IPS-15b (cell line): Measurements from ENCODE around the gene FNDC3A.

Source experiments
- H3K27me3 ChIP-seq: one replicate; pipeline ENCODE4 v1.6.1; 2013; ENCODE audit warnings: low read length; ENCODE audit not compliant: control insufficient read depth, insufficient read depth
- H3K36me3 ChIP-seq: one replicate; pipeline ENCODE4 v1.6.1; 2013; ENCODE audit warnings: low read length; ENCODE audit not compliant: control insufficient read depth, insufficient read depth
- H3K4me1 ChIP-seq: one replicate; pipeline ENCODE4 v1.6.1; 2013; ENCODE audit warnings: mild to moderate bottlenecking, low read length; ENCODE audit not compliant: control insufficient read depth, insufficient read depth
- H3K4me3 ChIP-seq: one replicate; pipeline ENCODE4 v1.5.1; 2013; ENCODE audit warnings: low read depth, low read length
- H3K9ac ChIP-seq: one replicate; pipeline ENCODE4 v1.6.1; 2013; ENCODE audit warnings: low read depth, mild to moderate bottlenecking, low read length
- H3K9me3 ChIP-seq: one replicate; pipeline ENCODE4 v1.6.1; 2013; ENCODE audit warnings: mild to moderate bottlenecking, low read length; ENCODE audit not compliant: control insufficient read depth, insufficient read depth

FNDC3A gene

GRCh38 chr13:49021953-49022352 is 46.2 kb downstream of the FNDC3A start:
- H3K4me3 ChIP-seq, result no peak overlapping the region
- H3K27me3 ChIP-seq, result no peaks in the 10 kb centered on the region
- H3K36me3 ChIP-seq, result no peaks in the 10 kb centered on the region
- H3K9me3 ChIP-seq, result peaks cover 3% of the 10 kb centered on the region
- H3K4me1 ChIP-seq, result peaks cover 2% of the 10 kb centered on the region
- no peak overlapping the region for H3K9ac ChIP-seq

DNA sequence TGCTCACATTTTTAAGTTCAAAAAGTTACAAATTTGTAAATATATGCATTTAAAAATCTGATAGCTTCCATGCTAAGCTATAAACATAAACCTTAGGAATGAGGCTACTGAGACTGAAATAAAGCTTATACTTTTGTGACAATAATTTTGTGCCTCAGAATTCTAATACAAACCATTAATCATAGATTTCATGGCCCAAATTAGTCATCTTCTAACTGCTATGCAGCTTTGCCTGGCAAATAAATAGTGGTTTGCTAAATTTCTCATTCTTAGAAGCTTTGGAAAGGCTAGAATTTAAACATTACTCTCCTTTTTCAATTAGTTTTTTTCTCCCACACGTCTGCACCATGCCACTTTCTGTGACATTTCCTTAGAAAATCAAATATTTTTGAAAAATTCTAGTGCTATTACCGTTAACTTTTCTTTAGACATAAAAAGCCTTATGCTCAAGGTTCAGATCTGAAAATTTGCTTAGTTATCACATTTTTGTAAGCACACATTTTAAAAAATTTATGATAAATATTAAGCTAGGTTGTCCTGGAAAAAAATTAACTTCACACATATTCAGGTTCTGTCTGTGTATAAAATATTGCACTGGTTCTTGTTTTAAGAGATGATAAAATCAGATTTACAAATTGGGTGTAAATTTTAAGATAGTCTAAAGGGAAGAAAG is 46.9 kb downstream of the FNDC3A start:
- H3K27me3 ChIP-seq, result no peaks in the 10 kb centered on the region
- H3K4me1 ChIP-seq, result peaks cover 2% of the 10 kb centered on the region
- H3K36me3 ChIP-seq, result no peaks in the 10 kb centered on the region
- H3K9me3 ChIP-seq, result peaks cover 3% of the 10 kb centered on the region
- H3K9ac ChIP-seq, result no peak overlapping the region
- H3K4me3 ChIP-seq, result no peak overlapping the region

- H3K36me3 ChIP-seq, result no peaks in the 10 kb centered on the region
- H3K4me1 ChIP-seq, result peaks cover 2% of the 10 kb centered on the region
- H3K27me3 ChIP-seq, result no peaks in the 10 kb centered on the region
- peaks cover 3% of the 10 kb centered on the region for H3K9me3 ChIP-seq
- no peak overlapping the region for H3K4me3 ChIP-seq
- H3K9ac ChIP-seq, result no peak overlapping the region
These were observed 47.7 kb downstream of the FNDC3A start for GRCh38 chr13:49023431-49023830.

GRCh38 chr13:49026851-49027250 is 51.1 kb downstream of the FNDC3A start:
- Histone ChIP-seq H3K9me3 (no peaks in the 10 kb centered on the region), H3K4me1 (no peaks in the 10 kb centered on the region), H3K4me3 (no peak overlapping the region), H3K9ac (no peak overlapping the region), H3K36me3 (no peaks in the 10 kb centered on the region), H3K27me3 (no peaks in the 10 kb centered on the region)

DNA sequence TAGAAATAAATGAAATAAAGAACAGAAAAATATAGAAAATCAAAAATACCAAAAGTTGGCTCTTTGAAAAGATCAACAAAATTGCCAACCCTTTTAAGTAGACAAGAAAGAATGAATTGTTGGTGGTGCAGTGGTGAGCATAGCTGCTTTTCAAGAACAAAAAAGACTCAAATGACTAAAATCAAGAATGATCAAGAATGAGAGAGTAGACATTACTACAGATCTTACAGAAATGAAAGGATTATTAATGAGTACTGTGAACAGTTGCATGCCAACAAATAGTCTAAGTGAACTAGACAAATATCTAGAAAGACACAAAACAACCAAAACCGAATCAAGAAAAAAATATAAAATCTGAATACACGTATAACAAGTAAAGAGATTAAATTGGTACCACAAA is 53.9 kb downstream of the FNDC3A start:
- H3K4me1 ChIP-seq, result no peaks in the 10 kb centered on the region
- H3K36me3 ChIP-seq, result no peaks in the 10 kb centered on the region
- no peaks in the 10 kb centered on the region for H3K9me3 ChIP-seq
- no peak overlapping the region for H3K4me3 ChIP-seq
- H3K9ac ChIP-seq, result no peak overlapping the region
- no peaks in the 10 kb centered on the region for H3K27me3 ChIP-seq

DNA sequence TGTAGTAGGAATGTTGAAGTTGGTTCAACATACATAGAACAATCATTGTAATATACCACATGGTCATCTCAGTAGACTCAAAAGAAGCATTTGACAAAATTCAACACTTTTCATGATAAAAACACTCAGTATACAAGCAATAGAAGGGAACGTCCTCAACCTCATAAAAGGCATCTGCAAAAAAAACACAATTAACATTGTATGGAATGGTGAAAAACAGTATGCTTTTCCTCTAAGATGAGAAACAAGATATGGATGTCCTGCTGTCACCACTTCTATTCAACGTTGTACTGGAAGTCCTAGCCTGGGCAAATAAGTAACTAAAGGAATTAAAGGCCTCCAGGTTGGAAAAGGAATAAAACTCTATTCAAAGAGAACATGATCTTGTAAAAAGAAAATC is 54.5 kb downstream of the FNDC3A start:
- Histone ChIP-seq H3K4me1 (no peaks in the 10 kb centered on the region), H3K9ac (no peak overlapping the region), H3K36me3 (no peaks in the 10 kb centered on the region), H3K27me3 (no peaks in the 10 kb centered on the region), H3K9me3 (no peaks in the 10 kb centered on the region), H3K4me3 (no peak overlapping the region)

DNA sequence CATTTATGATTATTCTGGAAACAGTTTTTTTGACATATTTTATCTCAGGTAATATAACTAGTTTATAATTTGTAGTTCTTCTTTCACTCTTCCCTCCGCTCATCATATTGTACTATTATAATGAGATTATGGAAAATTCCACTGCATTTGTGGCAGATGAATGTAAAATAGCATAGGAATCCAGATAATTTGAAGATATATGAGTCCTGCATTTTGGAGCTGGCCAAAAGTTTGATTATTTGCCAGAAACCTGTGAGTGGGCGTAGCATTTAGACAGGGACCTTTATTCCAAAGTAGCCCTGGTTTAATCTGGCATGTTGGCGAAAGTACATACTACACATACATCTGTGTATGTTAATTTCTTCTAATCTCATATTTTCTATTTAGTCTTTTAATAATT is 65.2 kb downstream of the FNDC3A start:
- Histone ChIP-seq H3K36me3 (no peaks in the 10 kb centered on the region), H3K27me3 (no peaks in the 10 kb centered on the region), H3K9ac (no peak overlapping the region), H3K4me1 (no peaks in the 10 kb centered on the region), H3K9me3 (no peaks in the 10 kb centered on the region), H3K4me3 (no peak overlapping the region)

- no peaks in the 10 kb centered on the region for H3K9me3 ChIP-seq
- H3K27me3 ChIP-seq, result no peaks in the 10 kb centered on the region
- no peaks in the 10 kb centered on the region for H3K4me1 ChIP-seq
- no peak overlapping the region for H3K9ac ChIP-seq
- H3K36me3 ChIP-seq, result no peaks in the 10 kb centered on the region
- no peak overlapping the region for H3K4me3 ChIP-seq
These were observed 66.8 kb downstream of the FNDC3A start for GRCh38 chr13:49042476-49042875.

DNA sequence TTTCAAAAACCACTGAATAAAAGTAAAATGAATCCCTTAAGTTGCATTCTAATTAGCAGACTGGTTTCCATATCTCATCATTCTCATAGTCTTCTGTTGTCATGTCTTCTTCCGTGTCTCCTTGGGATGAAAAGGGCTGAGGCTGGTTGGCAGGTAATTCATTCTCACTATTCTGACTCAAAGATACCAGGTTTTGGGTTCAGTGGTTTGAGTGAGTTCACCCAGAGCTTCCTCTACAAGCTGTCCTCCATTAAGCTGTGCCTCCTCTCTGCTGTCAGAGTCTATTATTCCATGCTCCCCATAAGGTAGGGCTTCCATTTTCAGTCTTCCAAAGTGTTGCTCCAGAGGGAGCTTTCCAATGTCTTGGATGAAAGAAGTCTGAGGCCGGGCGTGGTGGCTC is 68.3 kb downstream of the FNDC3A start:
- H3K4me3 ChIP-seq, result no peak overlapping the region
- H3K9ac ChIP-seq, result no peak overlapping the region
- H3K27me3 ChIP-seq, result no peaks in the 10 kb centered on the region
- H3K36me3 ChIP-seq, result no peaks in the 10 kb centered on the region
- no peaks in the 10 kb centered on the region for H3K9me3 ChIP-seq
- no peaks in the 10 kb centered on the region for H3K4me1 ChIP-seq

DNA sequence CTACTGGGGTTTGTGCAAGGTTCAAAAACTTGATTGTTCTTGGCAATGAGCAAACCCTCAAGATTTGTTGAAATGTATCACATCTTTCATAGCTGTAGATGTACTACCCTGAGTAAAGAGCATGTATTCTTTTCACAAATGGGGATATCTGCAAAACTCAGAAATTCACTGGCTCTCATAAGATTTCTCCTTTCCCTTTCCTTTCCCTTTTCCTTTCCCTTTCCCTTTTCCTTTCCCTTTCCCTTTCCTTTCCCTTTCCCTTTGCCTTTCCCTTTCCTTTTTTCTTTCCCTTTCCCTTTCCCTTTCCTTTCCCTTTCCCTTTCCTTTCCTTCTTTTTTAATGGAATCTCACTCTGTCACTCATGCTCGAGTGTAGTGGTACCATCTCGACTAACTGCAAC is 69.1 kb downstream of the FNDC3A start:
- Histone ChIP-seq H3K9ac (no peak overlapping the region), H3K36me3 (no peaks in the 10 kb centered on the region), H3K27me3 (no peaks in the 10 kb centered on the region), H3K9me3 (no peaks in the 10 kb centered on the region), H3K4me3 (no peak overlapping the region), H3K4me1 (no peaks in the 10 kb centered on the region)

- Histone ChIP-seq H3K9me3 (no peaks in the 10 kb centered on the region), H3K9ac (no peak overlapping the region), H3K36me3 (no peaks in the 10 kb centered on the region), H3K4me3 (no peak overlapping the region), H3K27me3 (no peaks in the 10 kb centered on the region), H3K4me1 (no peaks in the 10 kb centered on the region)
These were observed 70.3 kb downstream of the FNDC3A start for GRCh38 chr13:49046002-49046401.

- Histone ChIP-seq H3K4me3 (no peak overlapping the region), H3K4me1 (no peaks in the 10 kb centered on the region), H3K9me3 (no peaks in the 10 kb centered on the region), H3K9ac (no peak overlapping the region), H3K36me3 (no peaks in the 10 kb centered on the region), H3K27me3 (no peaks in the 10 kb centered on the region)
These were observed 70.8 kb downstream of the FNDC3A start for GRCh38 chr13:49046519-49046918.
